Tibial nerve (tissue), 4 donors: ENCODE measurements around the gene WAS. TPM values are rescaled to one million over a fixed set of nuclear protein-coding genes. Genes with fewer than 3 reads are reported as not detected.
"Not testable (repeated sequence)": the region's sequence is repeated elsewhere in the genome, so short reads cannot be mapped to it uniquely, and the experiment has no call there.

Experiments used
- DNase-seq, 2 donors: peaks; one replicate each; pipeline ENCODE4 v3.0.0-alpha.2; 2019; ENCODE audit warnings: low spot score in 2 of 2
- H3K27ac ChIP-seq, 4 donors: fragments of 200-600 bp; sonication (generic) in 3 of 4; one replicate each; pipeline ENCODE4 v1.5.1; 2017 to 2019; ENCODE audit warnings: mild to moderate bottlenecking in 1 of 4
- H3K27me3 ChIP-seq, 2 donors: fragments of 200-600 bp; sonication (generic) in 1 of 2; one replicate each; pipeline versions ENCODE4 v1.5.1 to v1.6.0; 2017 to 2019
- H3K36me3 ChIP-seq, 3 donors: fragments of 200-600 bp; sonication (generic); one replicate each; pipeline ENCODE4 v1.5.1; 2018 to 2019
- H3K4me1 ChIP-seq, 4 donors: fragments of 200-600 bp; sonication (generic) in 3 of 4; one replicate each; pipeline ENCODE4 v1.5.1; 2017 to 2019
- H3K4me3 ChIP-seq, 4 donors: fragments of 200-600 bp; sonication (generic) in 3 of 4; one replicate each; pipeline ENCODE4 v1.5.1; 2017 to 2019; ENCODE audit warnings: mild to moderate bottlenecking in 1 of 4, moderate library complexity in 1 of 4
- H3K9me3 ChIP-seq, 4 donors: fragments of 200-600 bp; sonication (generic) in 3 of 4; one replicate each; pipeline ENCODE4 v1.5.1; 2017 to 2019
- CTCF ChIP-seq, 5 experiments: fragments of 200-600 bp in 3 of 5; fragments of 450-650 bp in 2 of 5; sonication (generic) in 3 of 5; IDR thresholded peaks; one replicate each; pipeline ENCODE4 v1.5.1; 2016 to 2019; ENCODE audit warnings: antibody characterized with exemption in 5 of 5, mild to moderate bottlenecking in 3 of 5, moderate library complexity in 2 of 5
- EP300 ChIP-seq, 2 donors: sonication (generic); formaldehyde crosslinking; IDR thresholded peaks; one replicate each; pipeline ENCODE4 v1.6.1; 2017; ENCODE audit warnings: antibody characterized with exemption in 2 of 2, mild to moderate bottlenecking in 1 of 2
- POLR2A ChIP-seq, 2 donors: fragments of 450-650 bp; IDR thresholded peaks; one replicate each; pipeline ENCODE4 v1.6.1; 2017; ENCODE audit warnings: antibody characterized with exemption in 2 of 2, mild to moderate bottlenecking in 2 of 2, moderate library complexity in 2 of 2
- WGBS, 2 donors: methylation state at CpG; one replicate each; pipeline ENCODE4 v1.1.5; 2018; 5-methylcytosine and 5-hydroxymethylcytosine counted together
- total RNA-seq, 4 donors: library from RNA; depleted of rRNA; stranded (reverse); fragments of >200 nt; gene quantifications; one replicate each; pipeline ENCODE4 v1.1.0, GENCODE V29; 2016

WAS gene
- total RNA-seq, 4 donors from 2014 or later, result 3.1 to 32.7 (median 9.8) TPM

DNA sequence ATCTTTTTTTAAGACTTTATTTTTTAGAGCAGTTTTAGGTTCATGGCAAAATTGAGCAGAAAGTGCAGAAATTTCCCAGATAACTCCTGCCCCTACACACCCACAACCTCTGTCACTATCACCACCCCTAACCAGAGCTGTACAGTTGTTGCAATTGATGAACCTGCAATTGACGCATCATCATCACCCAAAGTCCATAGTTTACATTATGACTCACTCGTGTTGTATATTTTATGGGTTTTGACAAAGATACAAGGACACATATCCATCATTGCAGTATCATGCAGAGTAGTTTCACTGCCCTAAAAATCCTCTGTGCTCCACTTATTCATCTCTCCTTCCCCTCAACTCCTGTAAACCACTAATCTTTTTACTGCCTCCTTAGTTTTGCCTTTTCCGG lies 34.5 kb upstream of the WAS start:
- H3K4me3 ChIP-seq, result no peak overlapping the region
- no peak for DNase-seq
- H3K36me3 ChIP-seq, result no peaks in the 10 kb centered on the region
- peak overlapping the region in 1 of 4 donors; percentile 61 for H3K27ac ChIP-seq
- TF ChIP-seq EP300 (IDR thresholded peaks at IDR 0.05), result no peak
- TF ChIP-seq CTCF (IDR thresholded peaks at IDR 0.05), result no peak
- no peak for TF ChIP-seq POLR2A (IDR thresholded peaks at IDR 0.05)
- peaks cover 0 to 3% of the 10 kb centered on the region in 2 donors for H3K27me3 ChIP-seq
- WGBS, 2 donors, result 76 to 81% methylated on average over 3 of the region's 3 CpGs
- H3K9me3 ChIP-seq, result no peaks in the 10 kb centered on the region
- H3K4me1 ChIP-seq, result peaks cover 0 to 9% (median 0%) of the 10 kb centered on the region in 4 donors

DNA sequence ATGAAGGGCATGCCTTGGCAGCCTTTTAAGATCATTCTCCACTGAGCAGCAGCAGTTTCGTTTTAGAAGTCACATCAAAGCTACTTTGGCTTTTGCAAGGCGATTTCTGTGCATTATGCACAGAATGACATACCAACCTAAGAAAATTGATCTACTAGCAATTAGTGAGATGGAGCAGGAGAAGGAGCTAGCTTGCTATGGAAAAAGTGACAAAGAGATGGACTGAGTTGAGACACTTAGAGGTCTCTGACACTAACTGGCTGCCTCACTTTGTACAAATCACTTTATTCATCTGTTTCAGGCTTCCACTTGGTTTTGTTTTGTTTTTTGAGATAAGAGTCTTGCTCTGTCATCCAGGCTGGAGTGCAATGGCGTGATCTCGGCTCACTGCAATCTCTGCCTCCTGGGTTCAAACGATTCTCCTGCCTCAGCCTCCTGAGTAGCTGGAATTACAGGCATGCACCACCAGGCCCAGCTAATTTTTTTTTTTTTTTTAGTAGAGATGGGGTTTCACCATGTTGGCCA lies 31.5 kb upstream of the WAS start:
- not testable (repeated sequence) for DNase-seq, H3K27ac ChIP-seq, H3K4me3 ChIP-seq, H3K36me3 ChIP-seq, H3K27me3 ChIP-seq, H3K9me3 ChIP-seq, H3K4me1 ChIP-seq
- WGBS, 2 donors, result 65 to 73% methylated on average over 5 of the region's 5 CpGs

- not testable (repeated sequence) for DNase-seq, H3K4me1 ChIP-seq, H3K27ac ChIP-seq, H3K4me3 ChIP-seq, H3K36me3 ChIP-seq, H3K27me3 ChIP-seq, H3K9me3 ChIP-seq
- WGBS, 2 donors, result 22 to 57% methylated on average over 19 of the region's 19 CpGs
Observed at GRCh38 chrX:48654746-48655145, 28.9 kb upstream of the WAS start.

DNA sequence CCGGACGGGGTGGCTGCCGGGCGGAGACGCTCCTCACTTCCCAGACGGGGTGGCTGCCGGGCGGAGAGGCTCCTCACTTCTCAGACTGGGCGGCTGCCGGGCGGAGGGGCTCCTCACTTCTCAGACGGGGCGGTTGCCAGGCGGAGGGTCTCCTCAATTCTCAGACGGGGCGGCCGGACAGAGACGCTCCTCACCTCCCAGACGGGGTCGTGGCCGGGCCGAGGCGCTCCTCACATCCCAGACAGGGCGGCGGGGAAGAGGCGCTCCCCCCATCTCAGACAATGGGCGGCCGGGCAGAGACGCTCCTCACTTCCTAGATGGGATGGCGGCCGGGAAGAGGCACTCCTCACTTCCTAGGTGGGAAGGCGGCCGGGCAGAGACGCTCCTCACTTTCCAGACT lies 23.9 kb upstream of the WAS start:
- H3K36me3 ChIP-seq, DNase-seq, H3K4me1 ChIP-seq, H3K9me3 ChIP-seq, H3K4me3 ChIP-seq, H3K27ac ChIP-seq, H3K27me3 ChIP-seq: not testable (repeated sequence)
- WGBS, 2 donors, result 93 to 96% methylated on average over 19 to 30 of the region's 34 CpGs

DNA sequence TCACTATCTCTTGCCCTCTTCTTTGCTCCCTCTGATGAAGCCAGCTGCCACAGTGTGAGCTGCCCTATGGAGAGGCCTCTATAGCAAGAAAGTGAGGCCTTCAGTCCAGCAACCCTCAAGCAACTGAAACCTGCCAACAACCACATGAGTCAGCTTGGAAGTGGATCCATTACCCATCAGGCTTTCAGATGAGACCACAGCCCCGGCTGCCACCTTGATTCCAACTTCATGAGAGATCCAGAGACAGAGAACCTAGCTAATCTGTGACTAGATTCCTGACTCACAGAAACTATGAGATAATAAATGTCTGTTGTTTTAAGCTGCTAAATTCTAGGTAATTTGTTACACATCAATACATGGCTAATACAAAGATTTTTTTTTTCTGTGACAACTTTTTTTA lies 20.4 kb upstream of the WAS start:
- Histone ChIP-seq H3K27me3 (no peaks in the 10 kb centered on the region), H3K4me3 (no peak overlapping the region), H3K9me3 (no peaks in the 10 kb centered on the region), H3K4me1 (no peaks in the 10 kb centered on the region), H3K27ac (no peak overlapping the region), H3K36me3 (no peaks in the 10 kb centered on the region)
- no peak for DNase-seq
- 59 to 82% methylated on average over 1 of the region's 1 CpG for WGBS, 2 donors
- TF ChIP-seq POLR2A (IDR thresholded peaks at IDR 0.05), result no peak

GRCh38 chrX:48664156-48664555 lies 19.4 kb upstream of the WAS start:
- no peaks in the 10 kb centered on the region for H3K4me1 ChIP-seq
- no peaks in the 10 kb centered on the region for H3K27me3 ChIP-seq
- no peak for DNase-seq
- H3K9me3 ChIP-seq, result no peaks in the 10 kb centered on the region
- TF ChIP-seq EP300 (IDR thresholded peaks at IDR 0.05), result no peak
- TF ChIP-seq POLR2A (IDR thresholded peaks at IDR 0.05), result no peak
- TF ChIP-seq CTCF (IDR thresholded peaks at IDR 0.05), result no peak
- no peak overlapping the region for H3K27ac ChIP-seq
- whole genome bisulfite sequencing, 2 donors, result 83 to 90% methylated on average over 1 of the region's 1 CpG
- no peaks in the 10 kb centered on the region for H3K36me3 ChIP-seq
- no peak overlapping the region for H3K4me3 ChIP-seq

- H3K27me3 ChIP-seq, result no peaks in the 10 kb centered on the region
- 59 to 69% methylated on average over 2 of the region's 2 CpGs for WGBS, 2 donors
- DNase-seq, result no peak
- no peak overlapping the region for H3K27ac ChIP-seq
- no peak for TF ChIP-seq CTCF (IDR thresholded peaks at IDR 0.05)
- no peaks in the 10 kb centered on the region for H3K4me1 ChIP-seq
- H3K4me3 ChIP-seq, result no peak overlapping the region
- no peaks in the 10 kb centered on the region for H3K9me3 ChIP-seq
- no peaks in the 10 kb centered on the region for H3K36me3 ChIP-seq
Observed at GRCh38 chrX:48665991-48666390, 17.6 kb upstream of the WAS start.
